Measurements from ENCODE around the gene C19orf25. TPM values are rescaled to one million over a fixed set of nuclear protein-coding genes. Genes with fewer than 3 reads are reported as not detected.

The C19orf25 gene
- total RNA-seq, 2 experiments from 2014 or later, result 24.4 to 26.9 TPM

GRCh38 chr19:1433119-1434039 is 45.6 kb downstream of the C19orf25 start:
- Mint-ChIP-seq H3K27ac (no peak overlapping the region), H3K9me3 (no peaks in the 10 kb centered on the region), H3K36me3 (peaks cover 22% of the 10 kb centered on the region), H3K27me3 (no peaks in the 10 kb centered on the region), H3K4me3 (no peak overlapping the region), H3K4me1 (ENCODE audit: low read depth) (peaks cover 9% of the 10 kb centered on the region)
- POLR2A ChIA-PET, result no interaction called here
- CTCF ChIA-PET, result no interaction called here
- intact Hi-C loops (cut with micrococcal nuclease), result no loop called here
- no peak for DNase-seq

GRCh38 chr19:1432507-1432887 is 46.5 kb downstream of the C19orf25 start:
- intact Hi-C loops (cut with micrococcal nuclease), result no loop called here

GRCh38 chr19:1431759-1432506 is 47.1 kb downstream of the C19orf25 start:
- no peak overlapping the region for H3K27ac Mint-ChIP-seq

More at GRCh38 chr19:1432507-1432887, 46.5 kb downstream of the C19orf25 start:
- ChIA-PET POLR2A (no interaction called here), CTCF (no interaction called here)
- Mint-ChIP-seq H3K36me3 (peaks cover 22% of the 10 kb centered on the region), H3K4me1 (ENCODE audit: low read depth) (peaks cover under 1% of the 10 kb centered on the region), H3K9me3 (no peaks in the 10 kb centered on the region), H3K27ac (no peak overlapping the region), H3K4me3 (no peak overlapping the region), H3K27me3 (no peaks in the 10 kb centered on the region)
- no peak for DNase-seq

GRCh38 chr19:1430246-1430645 is 48.8 kb downstream of the C19orf25 start:
- CTCF ChIA-PET, result no interaction called here
- Mint-ChIP-seq H3K4me1 (ENCODE audit: low read depth) (no peaks in the 10 kb centered on the region), H3K9me3 (no peaks in the 10 kb centered on the region), H3K27ac (no peak overlapping the region), H3K36me3 (peaks cover 24% of the 10 kb centered on the region), H3K4me3 (no peak overlapping the region), H3K27me3 (no peaks in the 10 kb centered on the region)
- POLR2A ChIA-PET, result interaction anchor here (0.6 kb wide), 2 partner anchors 9 to 14 kb away, joined by 3 to 5 read pairs; no protein-coding TSS in a partner anchor
- no peak for DNase-seq
- intact Hi-C loops (cut with micrococcal nuclease), result no loop called here

More at GRCh38 chr19:1431759-1432506, 47.1 kb downstream of the C19orf25 start:
- DNase-seq, result no peak
- intact Hi-C loops (cut with micrococcal nuclease), result no loop called here
- H3K27me3 Mint-ChIP-seq, result no peaks in the 10 kb centered on the region
- no peaks in the 10 kb centered on the region for H3K4me1 Mint-ChIP-seq (ENCODE audit: low read depth)
- no peak overlapping the region for H3K4me3 Mint-ChIP-seq
- POLR2A ChIA-PET, result no interaction called here
- peaks cover 22% of the 10 kb centered on the region for H3K36me3 Mint-ChIP-seq
- CTCF ChIA-PET, result no interaction called here
- H3K9me3 Mint-ChIP-seq, result no peaks in the 10 kb centered on the region

GRCh38 chr19:1429750-1430149 is 49.3 kb downstream of the C19orf25 start:
- DNase-seq, result no peak
- no peak overlapping the region for H3K4me3 Mint-ChIP-seq
- ChIA-PET POLR2A (no interaction called here), CTCF (no interaction called here)
- H3K4me1 Mint-ChIP-seq (ENCODE audit: low read depth), result no peaks in the 10 kb centered on the region
- no peaks in the 10 kb centered on the region for H3K27me3 Mint-ChIP-seq
- H3K36me3 Mint-ChIP-seq, result peaks cover 27% of the 10 kb centered on the region
- no peak overlapping the region for H3K27ac Mint-ChIP-seq
- H3K9me3 Mint-ChIP-seq, result no peaks in the 10 kb centered on the region
- intact Hi-C loops (cut with micrococcal nuclease), result no loop called here

GRCh38 chr19:1428738-1429391 is 50.1 kb downstream of the C19orf25 start:
- Mint-ChIP-seq H3K27me3 (no peaks in the 10 kb centered on the region), H3K9me3 (no peaks in the 10 kb centered on the region), H3K4me3 (no peak overlapping the region), H3K36me3 (peaks cover 29% of the 10 kb centered on the region), H3K27ac (no peak overlapping the region), H3K4me1 (ENCODE audit: low read depth) (no peaks in the 10 kb centered on the region)
- ChIA-PET POLR2A (no interaction called here), CTCF (no interaction called here)
- intact Hi-C loops (cut with micrococcal nuclease), result no loop called here
- no peak for DNase-seq

- no peak for DNase-seq
- H3K36me3 Mint-ChIP-seq, result peaks cover 34% of the 10 kb centered on the region
- CTCF ChIA-PET, result interaction anchor here (1.2 kb wide), 1 partner anchor 148 kb away, joined by 4 read pairs; no protein-coding TSS in a partner anchor
Measured at GRCh38 chr19:1427221-1427920, 51.6 kb downstream of the C19orf25 start.

GRCh38 chr19:1426736-1427135 is 52.3 kb downstream of the C19orf25 start:
- Mint-ChIP-seq H3K27me3 (no peaks in the 10 kb centered on the region), H3K4me1 (ENCODE audit: low read depth) (no peaks in the 10 kb centered on the region), H3K4me3 (no peak overlapping the region), H3K9me3 (no peaks in the 10 kb centered on the region), H3K27ac (no peak overlapping the region), H3K36me3 (peaks cover 34% of the 10 kb centered on the region)
- DNase-seq, result no peak
- intact Hi-C loops (cut with micrococcal nuclease), result no loop called here
- CTCF ChIA-PET, result interaction anchor here (0.6 to 1.2 kb wide), 2 partner anchors 64 to 147 kb away, joined by 3 to 4 read pairs; partner anchors contain the start of gene REEP6
- POLR2A ChIA-PET, result no interaction called here

More at GRCh38 chr19:1427221-1427920, 51.6 kb downstream of the C19orf25 start:
- H3K9me3 Mint-ChIP-seq, result no peaks in the 10 kb centered on the region
- no peaks in the 10 kb centered on the region for H3K4me1 Mint-ChIP-seq (ENCODE audit: low read depth)
- H3K4me3 Mint-ChIP-seq, result no peak overlapping the region
- POLR2A ChIA-PET, result interaction anchor here (0.7 kb wide), 1 partner anchor 14 kb away, joined by 5 read pairs; no protein-coding TSS in a partner anchor
- no peak overlapping the region for H3K27ac Mint-ChIP-seq
- intact Hi-C loops (cut with micrococcal nuclease), result no loop called here
- H3K27me3 Mint-ChIP-seq, result no peaks in the 10 kb centered on the region

GRCh38 chr19:1425902-1426301 is 53.1 kb downstream of the C19orf25 start:
- ChIA-PET POLR2A (no interaction called here), CTCF (no interaction called here)
- H3K27me3 Mint-ChIP-seq, result no peaks in the 10 kb centered on the region
- no peak for DNase-seq
- intact Hi-C loops (cut with micrococcal nuclease), result no loop called here
- no peak overlapping the region for H3K27ac Mint-ChIP-seq
- H3K4me3 Mint-ChIP-seq, result no peak overlapping the region
- peaks cover 36% of the 10 kb centered on the region for H3K36me3 Mint-ChIP-seq
- H3K4me1 Mint-ChIP-seq (ENCODE audit: low read depth), result no peaks in the 10 kb centered on the region
- H3K9me3 Mint-ChIP-seq, result no peaks in the 10 kb centered on the region

GRCh38 chr19:1425102-1425837 is 53.7 kb downstream of the C19orf25 start:
- Mint-ChIP-seq H3K4me1 (ENCODE audit: low read depth) (no peaks in the 10 kb centered on the region), H3K4me3 (no peak overlapping the region), H3K27me3 (no peaks in the 10 kb centered on the region)

GRCh38 chr19:1424192-1424955 is 54.6 kb downstream of the C19orf25 start:
- no peak for DNase-seq
- H3K27ac Mint-ChIP-seq, result no peak overlapping the region
- peaks cover 41% of the 10 kb centered on the region for H3K36me3 Mint-ChIP-seq
- H3K27me3 Mint-ChIP-seq, result no peaks in the 10 kb centered on the region
- ChIA-PET POLR2A (no interaction called here), CTCF (interaction anchor here (0.6 kb wide), 1 partner anchor 402 kb away, joined by 3 read pairs; no protein-coding TSS in a partner anchor)
- intact Hi-C loops (cut with micrococcal nuclease), result no loop called here
- H3K4me3 Mint-ChIP-seq, result no peak overlapping the region
- H3K9me3 Mint-ChIP-seq, result no peaks in the 10 kb centered on the region
- no peaks in the 10 kb centered on the region for H3K4me1 Mint-ChIP-seq (ENCODE audit: low read depth)

More at GRCh38 chr19:1425102-1425837, 53.7 kb downstream of the C19orf25 start:
- H3K36me3 Mint-ChIP-seq, result peaks cover 37% of the 10 kb centered on the region
- ChIA-PET POLR2A (no interaction called here), CTCF (no interaction called here)
- H3K9me3 Mint-ChIP-seq, result no peaks in the 10 kb centered on the region
- H3K27ac Mint-ChIP-seq, result no peak overlapping the region
- intact Hi-C loops (cut with micrococcal nuclease), result no loop called here
- no peak for DNase-seq

Data from activated CD4-positive, alpha-beta memory T cell treated with anti-CD3 and anti-CD28 coated beads for 36 hours (primary cell).